ENCODE data around the gene RCE1. TPM values are rescaled to one million over a fixed set of nuclear protein-coding genes. Genes with fewer than 3 reads are reported as not detected.

The RCE1 gene
- total RNA-seq, 4 donors from 2014 or later: 6.6 to 57.7 (median 38.0) TPM

DNA sequence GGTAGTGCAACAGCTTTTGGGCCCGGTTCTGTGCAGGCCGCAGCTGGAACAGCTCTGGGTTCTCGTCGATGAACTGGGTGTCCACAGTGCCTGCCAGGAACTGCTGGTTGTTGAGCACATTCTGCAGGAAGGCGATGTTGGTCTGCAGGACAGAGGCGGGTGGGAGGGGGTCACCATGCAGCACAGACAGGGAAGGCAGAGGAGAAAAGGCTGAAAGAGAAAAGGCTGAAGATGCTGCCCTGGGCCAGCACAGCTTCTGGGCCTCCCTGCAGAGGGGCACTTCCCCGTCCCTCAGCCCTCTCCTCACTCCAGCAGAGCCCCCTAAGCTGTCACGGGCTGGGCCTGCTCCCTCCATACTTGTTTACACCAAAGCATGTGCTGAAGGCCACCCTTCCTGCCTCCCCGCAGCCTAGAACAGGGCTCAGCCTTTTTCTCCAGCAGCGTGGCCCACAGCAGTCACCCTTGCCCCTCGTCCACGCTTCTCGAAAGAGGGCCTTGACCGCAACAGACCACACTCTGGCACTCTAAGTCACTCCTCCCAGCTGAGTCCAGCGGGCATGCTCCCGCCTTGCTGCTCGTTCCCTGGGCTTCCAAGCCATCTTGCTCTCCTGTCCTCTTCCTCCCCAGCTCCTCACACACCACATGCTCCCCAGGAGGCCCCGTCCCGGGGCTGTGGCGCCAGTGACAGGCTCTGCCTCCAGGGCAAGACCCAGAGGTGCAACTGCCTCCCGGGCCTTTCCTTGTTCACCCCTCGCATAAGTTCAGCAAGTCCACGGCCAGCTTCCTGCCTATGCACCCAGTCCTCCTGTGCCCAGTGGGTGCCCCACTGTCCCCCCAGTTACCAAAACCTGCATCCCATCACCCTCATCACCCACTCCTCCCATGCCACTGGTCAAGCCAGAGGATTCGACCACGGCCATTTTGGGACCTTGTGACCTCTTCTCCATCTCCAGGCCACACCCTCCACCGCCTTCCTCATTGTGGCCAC is 10.3 kb downstream of the RCE1 start:
- Histone ChIP-seq H3K4me3 (no peak overlapping the region), H3K36me3 (peaks cover 0 to 21% (median 0%) of the 10 kb centered on the region in 3 donors), H3K4me1 (peaks cover 0 to 15% (median 3%) of the 10 kb centered on the region in 4 donors), H3K9me3 (no peaks in the 10 kb centered on the region), H3K27me3 (no peaks in the 10 kb centered on the region), H3K27ac (no peak overlapping the region)
- TF ChIP-seq, protein P1, sequence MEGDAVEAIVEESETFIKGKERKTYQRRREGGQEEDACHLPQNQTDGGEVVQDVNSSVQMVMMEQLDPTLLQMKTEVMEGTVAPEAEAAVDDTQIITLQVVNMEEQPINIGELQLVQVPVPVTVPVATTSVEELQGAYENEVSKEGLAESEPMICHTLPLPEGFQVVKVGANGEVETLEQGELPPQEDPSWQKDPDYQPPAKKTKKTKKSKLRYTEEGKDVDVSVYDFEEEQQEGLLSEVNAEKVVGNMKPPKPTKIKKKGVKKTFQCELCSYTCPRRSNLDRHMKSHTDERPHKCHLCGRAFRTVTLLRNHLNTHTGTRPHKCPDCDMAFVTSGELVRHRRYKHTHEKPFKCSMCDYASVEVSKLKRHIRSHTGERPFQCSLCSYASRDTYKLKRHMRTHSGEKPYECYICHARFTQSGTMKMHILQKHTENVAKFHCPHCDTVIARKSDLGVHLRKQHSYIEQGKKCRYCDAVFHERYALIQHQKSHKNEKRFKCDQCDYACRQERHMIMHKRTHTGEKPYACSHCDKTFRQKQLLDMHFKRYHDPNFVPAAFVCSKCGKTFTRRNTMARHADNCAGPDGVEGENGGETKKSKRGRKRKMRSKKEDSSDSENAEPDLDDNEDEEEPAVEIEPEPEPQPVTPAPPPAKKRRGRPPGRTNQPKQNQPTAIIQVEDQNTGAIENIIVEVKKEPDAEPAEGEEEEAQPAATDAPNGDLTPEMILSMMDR (IDR thresholded peaks at IDR 0.05): no peak
- no peak for TF ChIP-seq POLR2A (IDR thresholded peaks at IDR 0.05)
- DNase-seq: no peak

DNA sequence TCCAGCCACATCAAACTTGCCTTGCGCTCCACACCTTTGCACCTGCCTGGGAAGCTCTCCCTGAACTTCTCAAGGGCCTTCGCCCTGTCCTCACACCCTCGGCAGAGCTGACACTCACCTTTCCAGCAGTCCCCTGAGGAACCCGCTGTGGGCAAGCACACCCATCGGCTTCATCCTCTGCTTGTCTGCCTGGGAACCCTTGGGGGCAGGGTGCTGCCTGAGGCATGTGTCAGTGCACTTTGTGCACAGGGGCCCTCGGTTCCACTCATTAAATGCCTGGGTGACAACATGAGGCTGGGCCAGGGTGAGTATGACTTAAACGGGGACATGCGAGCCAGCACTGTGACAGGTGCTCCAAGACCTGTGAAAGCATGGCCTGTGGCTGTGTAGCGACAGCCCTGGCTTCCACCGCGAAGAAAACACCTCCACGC is 11.0 kb downstream of the RCE1 start:
- H3K27ac ChIP-seq: no peak overlapping the region
- TF ChIP-seq, protein P1 (IDR thresholded peaks at IDR 0.05): no peak
- no peak for TF ChIP-seq POLR2A (IDR thresholded peaks at IDR 0.05)
- peaks cover 0 to 15% (median 0%) of the 10 kb centered on the region in 3 donors for H3K36me3 ChIP-seq
- DNase-seq: no peak
- H3K27me3 ChIP-seq: no peaks in the 10 kb centered on the region
- no peak overlapping the region for H3K4me3 ChIP-seq
- H3K4me1 ChIP-seq: peaks cover 0 to 15% (median 3%) of the 10 kb centered on the region in 4 donors
- H3K9me3 ChIP-seq: no peaks in the 10 kb centered on the region

DNA sequence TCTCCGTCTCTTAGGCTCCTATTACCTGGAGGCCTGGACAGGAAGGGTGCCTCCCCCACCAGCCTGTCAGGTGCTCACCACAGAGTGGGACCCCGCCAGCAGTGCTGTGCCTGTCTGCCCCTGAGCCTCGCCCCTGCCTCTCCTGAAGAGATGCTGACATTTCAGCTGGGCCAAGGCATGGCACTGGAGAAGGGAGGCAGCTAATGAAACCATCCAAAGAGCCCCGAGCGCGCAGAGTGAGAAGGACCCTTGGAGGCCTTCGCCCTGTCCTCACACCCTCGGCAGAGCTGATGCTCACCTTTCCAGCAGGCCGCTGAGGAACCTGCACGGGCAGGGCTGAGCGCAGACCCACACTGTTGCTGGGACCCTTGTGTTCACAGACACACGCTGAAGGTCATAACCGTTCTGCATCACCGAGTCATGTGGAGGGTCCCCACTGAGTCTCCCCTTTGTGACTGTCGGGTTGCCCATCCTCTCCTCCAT is 11.5 kb downstream of the RCE1 start:
- no peak for DNase-seq

DNA sequence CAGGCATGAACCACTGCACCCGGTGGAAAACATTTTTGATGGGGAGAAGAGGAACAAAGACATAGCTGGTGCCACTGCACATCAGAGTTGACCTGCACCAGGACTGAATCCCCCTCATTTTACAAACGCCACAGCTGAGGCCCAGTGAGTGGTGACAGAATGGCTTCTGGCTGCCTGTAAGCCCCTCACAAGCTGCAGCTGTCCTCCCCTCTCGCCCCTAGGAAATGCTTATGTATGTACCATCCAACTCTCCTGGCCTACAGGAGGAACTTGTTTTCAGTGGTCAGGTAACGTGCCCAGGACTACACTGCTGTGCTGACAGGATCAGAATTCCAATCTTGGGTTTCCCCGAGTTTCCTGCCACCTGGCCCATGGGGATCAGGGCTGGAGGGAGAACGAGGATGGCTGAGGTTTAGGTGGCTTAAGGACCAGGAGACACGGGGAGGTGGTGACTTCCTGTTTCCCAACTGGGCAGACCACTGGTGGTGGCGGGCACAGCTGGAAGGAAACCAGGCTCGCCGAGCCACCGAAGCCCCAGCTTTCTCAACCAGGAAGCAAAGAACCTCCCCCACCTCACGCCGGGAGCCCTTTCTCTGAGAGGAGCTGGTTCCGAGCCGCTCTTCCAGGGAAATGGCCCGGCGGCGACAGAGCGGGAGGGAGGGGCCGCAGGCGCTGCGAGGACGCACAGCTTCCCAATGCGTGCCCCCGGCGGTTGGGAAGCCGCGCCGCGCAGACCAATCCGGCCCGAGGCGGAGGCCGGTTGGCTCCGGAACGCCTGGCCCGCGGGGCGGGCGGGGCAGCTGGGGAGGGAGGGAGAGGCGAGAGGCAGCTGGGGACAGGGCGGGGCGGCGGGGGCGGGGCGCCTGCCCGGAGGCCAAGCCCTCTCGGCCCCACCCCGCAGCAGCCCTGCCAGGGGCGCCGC is 12.6 kb downstream of the RCE1 start:
- peaks cover 0 to under 1% (median 0%) of the 10 kb centered on the region in 3 donors for H3K36me3 ChIP-seq
- peak; percentile 86 to 97 (median 95) for DNase-seq
- peak overlapping the region; percentile 83 to 88 (median 86) for H3K27ac ChIP-seq
- H3K4me3 ChIP-seq: peak overlapping the region; percentile 60 to 68 (median 65)
- H3K4me1 ChIP-seq: peaks cover 0 to 15% (median 3%) of the 10 kb centered on the region in 4 donors
- no peaks in the 10 kb centered on the region for H3K9me3 ChIP-seq
- no peaks in the 10 kb centered on the region for H3K27me3 ChIP-seq
- peak; percentile 60 to 78 for TF ChIP-seq POLR2A (IDR thresholded peaks at IDR 0.05)
- TF ChIP-seq, protein P1 (IDR thresholded peaks at IDR 0.05): no peak

More for the DNA sequence above, 11.5 kb downstream of the RCE1 start:
- no peaks in the 10 kb centered on the region for H3K9me3 ChIP-seq
- H3K4me3 ChIP-seq: no peak overlapping the region
- H3K4me1 ChIP-seq: peaks cover 0 to 15% (median 3%) of the 10 kb centered on the region in 4 donors
- H3K27ac ChIP-seq: no peak overlapping the region
- no peaks in the 10 kb centered on the region for H3K27me3 ChIP-seq
- H3K36me3 ChIP-seq: peaks cover 0 to 11% (median 0%) of the 10 kb centered on the region in 3 donors
- TF ChIP-seq, protein P1 (IDR thresholded peaks at IDR 0.05): no peak
